B cell (primary cell): ENCODE data around the gene EPHB1. TPM values are rescaled to one million over a fixed set of nuclear protein-coding genes. Genes with fewer than 3 reads are reported as not detected.

Source experiments
- ATAC-seq: fragments of 200-7000 bp; cut with Tn5 transposase; one replicate; pipeline ENCODE4 v1.10.0; 2021; ENCODE audit warnings: low read depth, mild to moderate bottlenecking, moderate number of reproducible peaks, moderate library complexity
- CTCF ChIA-PET: fragments of 350-600 bp; sonication (Branson Sonifier 250); formaldehyde crosslinking; loops from one replicate; lab custom pipeline; 2021; ENCODE audit warnings: antibody characterized with exemption, inconsistent platforms; lab: Charles Lee
- POLR2A ChIA-PET: fragments of 350-600 bp; sonication (Branson Sonifier 250); formaldehyde crosslinking; loops from one replicate; lab custom pipeline; 2021; ENCODE audit warnings: antibody characterized with exemption; lab: Charles Lee
- DNase-seq: peaks from one replicate; pipeline ENCODE4 v3.0.0; 2013
- H2AFZ ChIP-seq: 2 replicates; pipeline ENCODE4 v1.6.1; 2012; ENCODE audit warnings: mild to moderate bottlenecking, low read depth, low read length; ENCODE audit not compliant: insufficient read depth, poor library complexity, severe bottlenecking
- H3K27ac ChIP-seq, 2 donors: 1 replicate in 1 of 2; 2 replicates in 1 of 2; pipeline ENCODE4 v1.5.1; 2012 to 2013; ENCODE audit warnings: low read length in 2 of 2, mild to moderate bottlenecking in 2 of 2, moderate library complexity in 1 of 2
- H3K27me3 ChIP-seq, 4 experiments: fragments of 200-600 bp in 1 of 4; sonication (generic) in 1 of 4; replicated peaks in 1 of 4; 1 replicate in 2 of 4; 2 replicates in 2 of 4; pipeline versions ENCODE4 v1.6.1 to v1.7.0; 2013 to 2016; ENCODE audit warnings: low read length in 3 of 4, mild to moderate bottlenecking in 2 of 4, mixed read lengths in 1 of 4, moderate library complexity in 1 of 4; ENCODE audit not compliant: insufficient read depth in 4 of 4, control insufficient read depth in 3 of 4; ENCODE audit errors: control extremely low read depth in 1 of 4
- H3K36me3 ChIP-seq, 2 experiments: replicated peaks in 1 of 2; 1 replicate in 1 of 2; 2 replicates in 1 of 2; pipeline versions ENCODE4 v1.6.1 to v1.7.1; 2013; ENCODE audit warnings: low read length in 1 of 2; ENCODE audit not compliant: insufficient read depth in 2 of 2, control insufficient read depth in 1 of 2; ENCODE audit errors: control extremely low read depth in 1 of 2, extremely low read depth in 1 of 2
- H3K4me1 ChIP-seq, 2 donors: fragments of 200-600 bp in 1 of 2; sonication (generic) in 1 of 2; 1 replicate in 1 of 2; 2 replicates in 1 of 2; pipeline versions ENCODE4 v1.5.1 to v1.6.1; 2013 to 2017; ENCODE audit warnings: low read length in 2 of 2; ENCODE audit not compliant: control insufficient read depth in 2 of 2, insufficient read depth in 2 of 2
- H3K4me2 ChIP-seq: replicated peaks from 2 replicates; pipeline ENCODE3; 2012; ENCODE audit warnings: mild to moderate bottlenecking, low read depth, low read length; ENCODE audit not compliant: poor library complexity, severe bottlenecking
- H3K4me3 ChIP-seq, 5 experiments: fragments of 200-600 bp in 1 of 5; sonication (generic) in 1 of 5; 1 replicate in 3 of 5; 2 replicates in 2 of 5; pipeline versions ENCODE4 v1.5.1 to v1.7.0; 2011 to 2016; ENCODE audit warnings: low read length in 4 of 5, mild to moderate bottlenecking in 4 of 5, low read depth in 2 of 5, control low read depth in 1 of 5, moderate library complexity in 1 of 5; ENCODE audit not compliant: insufficient read depth in 1 of 5; ENCODE audit errors: control extremely low read depth in 1 of 5, extremely low read depth in 1 of 5
- H3K79me2 ChIP-seq: fragments of 200-600 bp; sonication (generic); one replicate; pipeline ENCODE4 v1.6.0; 2016; ENCODE audit warnings: low read length; ENCODE audit not compliant: control insufficient read depth, insufficient read depth
- H3K9ac ChIP-seq: fragments of 200-600 bp; sonication (generic); 2 replicates; pipeline ENCODE4 v1.6.1; 2017; ENCODE audit warnings: mild to moderate bottlenecking, low read length, moderate library complexity
- H3K9me3 ChIP-seq, 3 donors: one replicate each; pipeline versions ENCODE4 v1.6.1 to v1.7.1; 2013; ENCODE audit warnings: low read length in 2 of 3; ENCODE audit not compliant: control insufficient read depth in 2 of 3, insufficient read depth in 1 of 3; ENCODE audit errors: control extremely low read depth in 1 of 3
- H4K20me1 ChIP-seq: 2 replicates; pipeline ENCODE4 v1.6.0; 2012; ENCODE audit warnings: mild to moderate bottlenecking, low read length; ENCODE audit not compliant: insufficient read depth, control insufficient read depth, poor library complexity, severe bottlenecking
- H3K27ac Mint-ChIP-seq: one replicate; pipeline ENCODE4 v1.8.0; 2021; ENCODE audit warnings: mixed read lengths
- H3K27me3 Mint-ChIP-seq: one replicate; pipeline ENCODE4 v1.8.0; 2021; ENCODE audit warnings: mixed read lengths
- H3K4me1 Mint-ChIP-seq: one replicate; pipeline ENCODE4 v1.8.0; 2021; ENCODE audit warnings: mixed read lengths
- H3K4me3 Mint-ChIP-seq: one replicate; pipeline ENCODE4 v1.8.0; 2021; ENCODE audit warnings: mixed read lengths
- H3K9me3 Mint-ChIP-seq: one replicate; pipeline ENCODE4 v1.8.0; 2022; ENCODE audit warnings: mixed read lengths; ENCODE audit not compliant: insufficient read depth
- EZH2 ChIP-seq: IDR thresholded peaks from 2 replicates; pipeline ENCODE4 v1.6.1; 2012; ENCODE audit warnings: borderline replicate concordance, low read depth, mild to moderate bottlenecking, moderate library complexity, low read length; ENCODE audit not compliant: insufficient read depth, poor library complexity, severe bottlenecking
- WGBS: methylation state at CpG from one replicate; pipeline ENCODE4 v1.1.5; 2013; ENCODE audit warnings: missing lambda C conversion rate; ENCODE audit not compliant: insufficient coverage; 5-methylcytosine and 5-hydroxymethylcytosine counted together
- intact Hi-C: fragments of 100-400 bp; cut with micrococcal nuclease; formaldehyde crosslinking; loops from one replicate; pipeline ENCODE4 v1.10.0; 2022
- polyA plus RNA-seq: library from polyadenylated mRNA; depleted of rRNA; stranded (reverse); fragments of >200 nt; gene quantifications from 2 replicates; pipeline ENCODE4 v1.2.3, GENCODE V29; 2012
- total RNA-seq, 2 donors: library from RNA; stranded (reverse); fragments of 120-200 nt in 1 of 2; gene quantifications; 1 replicate in 1 of 2; 2 replicates in 1 of 2; pipeline versions ENCODE4 v1.2.3 to v1.2.4, GENCODE V29; 2013 to 2022
- TF ChIP-seq, protein P1 (sequence below): fragments of 200-600 bp; IDR thresholded peaks from one replicate; pipeline ENCODE4 v1.8.0; 2022; ENCODE audit warnings: antibody characterized with exemption, mild to moderate bottlenecking

The EPHB1 gene
- total and polyA plus RNA-seq, 2 donors (not counting 1 experiment from before 2014, with no cell fraction given) = 0.01 TPM; not detected in 1

DNA sequence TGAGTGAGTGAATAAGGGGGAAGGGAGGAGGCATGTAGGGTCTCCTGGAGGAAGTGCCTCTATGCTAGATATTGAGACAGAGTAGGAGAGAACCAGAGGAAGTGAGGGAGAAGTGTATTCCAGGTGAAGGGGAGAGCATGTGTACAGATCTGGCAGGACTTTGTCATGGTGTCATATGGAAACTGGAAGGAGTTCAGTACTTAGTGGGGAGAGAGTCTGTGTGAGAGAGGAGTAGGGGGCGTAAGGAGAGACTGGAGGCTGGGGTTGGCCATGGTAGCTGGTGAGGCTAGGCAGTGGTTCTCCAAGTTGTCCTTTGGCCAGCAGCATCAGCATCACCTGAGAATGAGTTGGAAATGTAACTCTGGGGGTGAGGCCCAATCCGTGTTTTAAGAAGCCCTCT is 29.6 kb upstream of the EPHB1 start:
- no peaks in the 10 kb centered on the region for H3K9me3 Mint-ChIP-seq
- intact Hi-C loops = no loop called here
- DNase-seq (no peak), ATAC-seq (no peak)
- Histone ChIP-seq H4K20me1 (no peaks in the 10 kb centered on the region), H2AFZ (no peak overlapping the region), H3K9ac (no peak overlapping the region), H3K4me1 (no peaks in the 10 kb centered on the region), H3K9me3 (no peaks in the 10 kb centered on the region), H3K4me3 (no peak overlapping the region), H3K4me2 (no peak overlapping the region), H3K79me2 (no peaks in the 10 kb centered on the region), H3K27me3 (no peaks in the 10 kb centered on the region), H3K36me3 (no peaks in the 10 kb centered on the region), H3K27ac (no peak overlapping the region)
- H3K27me3 Mint-ChIP-seq = peaks cover 6% of the 10 kb centered on the region
- WGBS = 100% methylated on average over 2 of the region's 2 CpGs
- ChIA-PET POLR2A (no interaction called here), CTCF (no interaction called here)
- no peak overlapping the region for H3K4me3 Mint-ChIP-seq
- TF ChIP-seq, protein P1, sequence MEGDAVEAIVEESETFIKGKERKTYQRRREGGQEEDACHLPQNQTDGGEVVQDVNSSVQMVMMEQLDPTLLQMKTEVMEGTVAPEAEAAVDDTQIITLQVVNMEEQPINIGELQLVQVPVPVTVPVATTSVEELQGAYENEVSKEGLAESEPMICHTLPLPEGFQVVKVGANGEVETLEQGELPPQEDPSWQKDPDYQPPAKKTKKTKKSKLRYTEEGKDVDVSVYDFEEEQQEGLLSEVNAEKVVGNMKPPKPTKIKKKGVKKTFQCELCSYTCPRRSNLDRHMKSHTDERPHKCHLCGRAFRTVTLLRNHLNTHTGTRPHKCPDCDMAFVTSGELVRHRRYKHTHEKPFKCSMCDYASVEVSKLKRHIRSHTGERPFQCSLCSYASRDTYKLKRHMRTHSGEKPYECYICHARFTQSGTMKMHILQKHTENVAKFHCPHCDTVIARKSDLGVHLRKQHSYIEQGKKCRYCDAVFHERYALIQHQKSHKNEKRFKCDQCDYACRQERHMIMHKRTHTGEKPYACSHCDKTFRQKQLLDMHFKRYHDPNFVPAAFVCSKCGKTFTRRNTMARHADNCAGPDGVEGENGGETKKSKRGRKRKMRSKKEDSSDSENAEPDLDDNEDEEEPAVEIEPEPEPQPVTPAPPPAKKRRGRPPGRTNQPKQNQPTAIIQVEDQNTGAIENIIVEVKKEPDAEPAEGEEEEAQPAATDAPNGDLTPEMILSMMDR = no peak
- no peak for TF ChIP-seq EZH2
- no peak overlapping the region for H3K27ac Mint-ChIP-seq
- no peaks in the 10 kb centered on the region for H3K4me1 Mint-ChIP-seq

DNA sequence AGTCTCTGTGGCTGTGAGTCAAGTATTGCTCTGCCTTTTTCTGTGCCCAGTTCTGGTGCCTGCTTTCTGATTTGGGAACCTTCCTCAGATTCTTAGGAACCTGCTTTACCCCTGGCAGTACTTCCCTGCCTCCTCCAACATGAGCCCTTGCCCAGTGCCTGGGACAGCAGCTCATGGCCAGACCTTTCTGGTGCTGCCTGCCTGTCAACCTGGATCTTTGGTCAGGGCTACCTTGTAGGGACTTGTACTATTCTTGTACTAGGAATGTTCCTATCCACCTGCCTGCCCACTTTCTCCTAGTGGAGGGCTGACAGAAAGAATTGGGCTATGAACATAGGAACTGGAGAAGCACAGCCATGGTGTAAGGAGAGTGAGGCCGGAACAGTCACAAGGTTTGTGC is 28.8 kb upstream of the EPHB1 start:
- Mint-ChIP-seq H3K27ac (no peak overlapping the region), H3K4me1 (no peaks in the 10 kb centered on the region), H3K27me3 (peaks cover 6% of the 10 kb centered on the region), H3K9me3 (no peaks in the 10 kb centered on the region), H3K4me3 (no peak overlapping the region)
- DNase-seq (no peak), ATAC-seq (no peak)
- H3K4me3 ChIP-seq = no peak overlapping the region
- no peak overlapping the region for H3K27ac ChIP-seq
- no peaks in the 10 kb centered on the region for H3K79me2 ChIP-seq
- H2AFZ ChIP-seq = no peak overlapping the region
- no peak overlapping the region for H3K9ac ChIP-seq
- no peaks in the 10 kb centered on the region for H3K27me3 ChIP-seq
- CTCF ChIA-PET = no interaction called here
- H3K9me3 ChIP-seq = no peaks in the 10 kb centered on the region
- H3K36me3 ChIP-seq = no peaks in the 10 kb centered on the region
- POLR2A ChIA-PET = no interaction called here
- no peak overlapping the region for H3K4me2 ChIP-seq
- no peaks in the 10 kb centered on the region for H4K20me1 ChIP-seq
- TF ChIP-seq EZH2 = no peak
- TF ChIP-seq, protein P1 = no peak
- WGBS = 100% methylated on average over 1 of the region's 1 CpG
- intact Hi-C loops = no loop called here
- no peaks in the 10 kb centered on the region for H3K4me1 ChIP-seq
